ENCODE measurements around the gene PRDM1. TPM values are rescaled to one million over a fixed set of nuclear protein-coding genes. Genes with fewer than 3 reads are reported as not detected.

Gene PRDM1
- total and polyA plus RNA-seq, 5 donors from 2014 or later: 48.6 to 327 (median 70.0) TPM

DNA sequence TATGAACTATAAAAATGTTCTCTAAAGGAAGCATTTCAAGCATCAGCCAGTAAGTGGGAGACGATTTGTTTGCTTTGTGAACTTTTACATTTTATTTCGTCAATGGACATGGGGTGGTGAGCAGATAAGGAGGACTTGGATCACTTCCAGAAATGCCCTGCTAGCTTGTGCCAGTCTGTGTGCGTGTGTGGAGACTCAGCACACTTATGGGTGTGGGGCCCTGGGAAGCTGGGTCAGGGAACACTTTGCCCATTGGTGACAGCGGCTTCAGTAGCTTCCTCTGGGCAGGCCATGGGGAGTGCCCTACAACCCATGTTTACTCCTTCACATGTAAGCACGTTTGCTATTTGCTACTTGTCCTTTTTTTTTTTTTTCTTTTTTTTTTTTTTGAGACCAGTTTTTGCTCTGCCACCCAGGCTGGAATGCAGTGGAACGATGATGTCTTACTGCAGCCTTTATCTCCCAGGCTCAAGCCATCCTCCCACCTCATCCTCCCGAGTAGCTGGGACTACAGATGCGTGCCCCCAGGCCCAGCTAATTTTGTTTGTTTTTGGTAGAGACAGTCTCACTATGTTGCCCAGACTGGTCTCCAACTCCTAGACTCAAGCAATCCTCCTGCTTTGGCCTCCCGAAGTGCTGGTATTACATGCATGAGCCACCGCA is 24.2 kb downstream of the PRDM1 start:
- H3K27me3 Mint-ChIP-seq: no peaks in the 10 kb centered on the region
- DNase-seq: no peak
- H3K36me3 ChIP-seq (ENCODE audit: control insufficient read depth, insufficient read depth, low read length): peaks cover 48% of the 10 kb centered on the region
- no peaks in the 10 kb centered on the region for H3K27me3 ChIP-seq (ENCODE audit: control insufficient read depth, insufficient read depth, low read length)
- H3K9me3 ChIP-seq (ENCODE audit: control insufficient read depth in 2 of 2, low read length in 2 of 2): no peaks in the 10 kb centered on the region
- H3K9me3 Mint-ChIP-seq: peaks cover 0 to under 1% (median 0%) of the 10 kb centered on the region in 7 donors
- H3K4me3 Mint-ChIP-seq: peak overlapping the region in 2 of 4 donors; percentile 56 to 60
- H3K4me3 ChIP-seq (ENCODE audit: low read depth, low read length): no peak overlapping the region
- peaks cover 52 to 87% (median 72%) of the 10 kb centered on the region in 4 donors for H3K4me1 Mint-ChIP-seq
- ATAC-seq (ENCODE audit: low read depth in 2 of 2): no peak
- H3K27ac Mint-ChIP-seq: peak overlapping the region; percentile 18 to 76 (median 64)
- peaks cover 83% of the 10 kb centered on the region for H3K4me1 ChIP-seq (ENCODE audit: control insufficient read depth, insufficient read depth, low read length, poor library complexity, severe bottlenecking)
- peaks cover 38% of the 10 kb centered on the region for H3K36me3 Mint-ChIP-seq
- H3K27ac ChIP-seq (ENCODE audit: insufficient read depth, low read length, poor library complexity, severe bottlenecking): peak overlapping the region; percentile 43

DNA sequence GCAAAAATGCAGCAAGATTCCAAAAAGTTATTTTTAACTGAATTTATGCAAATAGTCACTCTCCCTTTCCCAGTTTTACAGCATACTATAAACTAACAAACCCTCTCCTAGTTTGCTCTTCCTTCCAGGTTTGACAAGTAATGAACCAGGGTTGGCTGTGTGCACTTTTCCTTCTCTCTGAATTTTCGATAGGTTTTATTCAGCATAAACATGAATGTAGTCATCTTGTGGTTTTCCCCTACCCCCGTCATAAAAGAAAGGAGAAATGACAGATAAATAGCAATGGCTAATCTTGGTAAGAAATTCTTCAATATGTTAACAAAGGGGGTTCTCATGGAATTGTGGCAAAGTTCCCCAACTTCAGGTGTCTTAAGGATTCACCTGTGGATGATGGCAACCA is 26.3 kb downstream of the PRDM1 start:
- DNase-seq (no peak), ATAC-seq (ENCODE audit: low read depth in 2 of 2) (peak in 1 of 2 donors; percentile 24)
- H3K4me3 Mint-ChIP-seq: peak overlapping the region; percentile 8 to 74 (median 50)
- H3K36me3 Mint-ChIP-seq: peaks cover 18% of the 10 kb centered on the region
- H3K9me3 Mint-ChIP-seq: no peaks in the 10 kb centered on the region
- no peaks in the 10 kb centered on the region for H3K27me3 Mint-ChIP-seq
- H3K9me3 ChIP-seq (ENCODE audit: control insufficient read depth in 2 of 2, low read length in 2 of 2): no peaks in the 10 kb centered on the region
- H3K36me3 ChIP-seq (ENCODE audit: control insufficient read depth, insufficient read depth, low read length): peaks cover 27% of the 10 kb centered on the region
- peak overlapping the region; percentile 32 to 81 (median 50) for H3K27ac Mint-ChIP-seq
- H3K27me3 ChIP-seq (ENCODE audit: control insufficient read depth, insufficient read depth, low read length): no peaks in the 10 kb centered on the region
- peaks cover 62 to 88% (median 74%) of the 10 kb centered on the region in 4 donors for H3K4me1 Mint-ChIP-seq
- peak overlapping the region; percentile 81 for H3K4me3 ChIP-seq (ENCODE audit: low read depth, low read length)
- H3K4me1 ChIP-seq (ENCODE audit: control insufficient read depth, insufficient read depth, low read length, poor library complexity, severe bottlenecking): peaks cover 83% of the 10 kb centered on the region
- peak overlapping the region; percentile 43 for H3K27ac ChIP-seq (ENCODE audit: insufficient read depth, low read length, poor library complexity, severe bottlenecking)

DNA sequence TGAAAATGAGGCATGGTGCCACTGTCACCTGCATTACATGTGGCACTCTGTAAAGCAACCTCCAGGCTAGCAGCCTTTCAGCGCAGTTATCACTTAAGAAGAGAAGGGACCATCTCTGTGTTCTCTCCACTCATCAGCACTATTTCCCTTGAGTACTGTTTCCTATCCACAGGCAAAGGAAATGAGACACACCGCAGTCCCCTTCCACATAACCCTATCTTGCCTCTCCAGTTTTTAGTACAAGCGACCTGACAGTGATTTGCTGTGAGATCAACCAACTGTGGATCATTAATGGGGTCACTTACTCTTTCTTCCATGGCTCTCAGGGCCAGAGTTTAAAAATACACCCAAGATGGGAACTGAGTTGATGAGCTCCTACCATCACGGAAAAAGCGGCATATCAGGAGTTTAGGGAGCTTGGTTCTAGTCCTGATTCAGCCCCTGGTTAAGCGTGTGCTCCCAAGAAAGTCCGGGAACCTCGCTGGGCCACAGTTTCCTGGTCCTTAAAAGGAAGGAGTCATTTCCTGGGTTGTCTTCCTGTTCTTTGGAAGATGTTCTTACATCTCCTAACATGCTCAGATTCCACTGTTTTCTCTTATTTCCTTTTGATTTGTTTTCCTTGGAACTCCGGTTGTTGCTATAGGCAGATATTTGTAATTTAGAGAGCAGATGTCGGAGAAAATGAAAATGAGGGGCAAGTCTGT is 27.3 kb downstream of the PRDM1 start:
- no peaks in the 10 kb centered on the region for H3K27me3 Mint-ChIP-seq

DNA sequence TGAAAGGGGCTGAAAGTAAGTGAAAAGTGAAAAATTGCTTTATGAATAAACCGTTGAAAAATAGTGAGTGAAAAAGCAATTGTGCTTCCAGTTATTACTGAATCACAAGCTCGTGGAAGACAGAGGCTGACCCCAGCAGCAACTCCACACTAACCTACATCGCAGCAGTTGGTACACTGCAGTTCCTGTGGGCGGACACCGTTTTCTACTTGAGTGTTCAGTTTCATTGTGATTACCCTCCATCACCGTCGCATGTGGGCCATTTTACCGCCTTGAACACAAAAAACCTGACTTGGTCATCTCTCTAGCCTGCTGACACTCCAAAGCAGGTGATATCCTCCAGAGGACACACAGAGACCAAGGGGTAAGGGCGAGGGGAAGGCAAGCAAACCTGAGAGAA is 28.4 kb downstream of the PRDM1 start:
- Mint-ChIP-seq H3K9me3 (no peaks in the 10 kb centered on the region), H3K4me3 (peak overlapping the region; percentile 61 to 82 (median 72)), H3K27me3 (no peaks in the 10 kb centered on the region), H3K27ac (peak overlapping the region; percentile 79 to 81 (median 80)), H3K4me1 (peaks cover 66 to 94% (median 76%) of the 10 kb centered on the region in 4 donors), H3K36me3 (peaks cover 7% of the 10 kb centered on the region)
- Histone ChIP-seq H3K4me1 (ENCODE audit: control insufficient read depth, insufficient read depth, low read length, poor library complexity, severe bottlenecking) (peaks cover 75% of the 10 kb centered on the region), H3K36me3 (ENCODE audit: control insufficient read depth, insufficient read depth, low read length) (peaks cover 7% of the 10 kb centered on the region), H3K9me3 (ENCODE audit: control insufficient read depth in 2 of 2, low read length in 2 of 2) (no peaks in the 10 kb centered on the region), H3K27ac (ENCODE audit: insufficient read depth, low read length, poor library complexity, severe bottlenecking) (peak overlapping the region; percentile 62), H3K27me3 (ENCODE audit: control insufficient read depth, insufficient read depth, low read length) (no peaks in the 10 kb centered on the region), H3K4me3 (ENCODE audit: low read depth, low read length) (peak overlapping the region; percentile 81)
- peak; percentile 44 to 49 for ATAC-seq (ENCODE audit: low read depth in 2 of 2)
- DNase-seq: peak in 1 of 3 donors; percentile 85

More for the DNA sequence above, 27.3 kb downstream of the PRDM1 start:
- DNase-seq (no peak), ATAC-seq (ENCODE audit: low read depth in 2 of 2) (no peak)
- Histone ChIP-seq H3K27me3 (ENCODE audit: control insufficient read depth, insufficient read depth, low read length) (no peaks in the 10 kb centered on the region), H3K9me3 (ENCODE audit: control insufficient read depth in 2 of 2, low read length in 2 of 2) (no peaks in the 10 kb centered on the region), H3K27ac (ENCODE audit: insufficient read depth, low read length, poor library complexity, severe bottlenecking) (peak overlapping the region; percentile 62), H3K36me3 (ENCODE audit: control insufficient read depth, insufficient read depth, low read length) (peaks cover 18% of the 10 kb centered on the region), H3K4me3 (ENCODE audit: low read depth, low read length) (peak overlapping the region; percentile 81), H3K4me1 (ENCODE audit: control insufficient read depth, insufficient read depth, low read length, poor library complexity, severe bottlenecking) (peaks cover 85% of the 10 kb centered on the region)
- Mint-ChIP-seq H3K4me3 (peak overlapping the region; percentile 41 to 61 (median 52)), H3K4me1 (peaks cover 63 to 90% (median 78%) of the 10 kb centered on the region in 4 donors), H3K36me3 (peaks cover 11% of the 10 kb centered on the region), H3K9me3 (no peaks in the 10 kb centered on the region), H3K27ac (peak overlapping the region; percentile 57 to 81 (median 74))

DNA sequence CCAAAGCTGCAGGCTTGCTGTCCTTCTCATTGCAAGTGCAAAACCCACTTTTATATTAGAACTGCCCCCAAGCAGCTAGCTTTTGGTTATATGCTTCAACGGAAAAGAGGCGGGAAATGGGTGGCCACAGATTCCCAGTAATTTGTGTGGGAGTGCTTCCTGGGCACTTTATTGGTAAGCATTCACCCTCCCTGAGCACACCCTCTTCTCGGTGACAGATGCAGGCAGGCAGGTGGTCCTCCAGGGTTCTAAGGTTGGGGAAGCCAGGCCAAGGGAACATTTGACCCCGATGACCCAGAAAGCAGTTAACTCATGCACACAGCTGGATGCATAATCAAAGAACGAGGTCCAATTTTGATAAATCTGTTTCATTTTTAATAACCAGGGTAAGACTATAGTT is 29.1 kb downstream of the PRDM1 start:
- H3K4me3 ChIP-seq (ENCODE audit: low read depth, low read length): peak overlapping the region; percentile 81
- no peaks in the 10 kb centered on the region for H3K27me3 ChIP-seq (ENCODE audit: control insufficient read depth, insufficient read depth, low read length)
- H3K9me3 Mint-ChIP-seq: no peaks in the 10 kb centered on the region
- H3K4me1 Mint-ChIP-seq: peaks cover 60 to 96% (median 78%) of the 10 kb centered on the region in 4 donors
- no peaks in the 10 kb centered on the region for H3K36me3 Mint-ChIP-seq
- ATAC-seq (ENCODE audit: low read depth in 2 of 2): no peak
- peak overlapping the region; percentile 61 to 79 (median 68) for H3K4me3 Mint-ChIP-seq
- H3K36me3 ChIP-seq (ENCODE audit: control insufficient read depth, insufficient read depth, low read length): no peaks in the 10 kb centered on the region
- H3K4me1 ChIP-seq (ENCODE audit: control insufficient read depth, insufficient read depth, low read length, poor library complexity, severe bottlenecking): peaks cover 74% of the 10 kb centered on the region
- peak overlapping the region; percentile 62 for H3K27ac ChIP-seq (ENCODE audit: insufficient read depth, low read length, poor library complexity, severe bottlenecking)
- no peaks in the 10 kb centered on the region for H3K9me3 ChIP-seq (ENCODE audit: control insufficient read depth in 2 of 2, low read length in 2 of 2)
- no peaks in the 10 kb centered on the region for H3K27me3 Mint-ChIP-seq
- H3K27ac Mint-ChIP-seq: peak overlapping the region in 2 of 3 donors; percentile 21 to 81
- no peak for DNase-seq

- H3K9me3 ChIP-seq (ENCODE audit: control insufficient read depth in 2 of 2, low read length in 2 of 2): no peaks in the 10 kb centered on the region
- H3K36me3 Mint-ChIP-seq: no peaks in the 10 kb centered on the region
- H3K4me3 Mint-ChIP-seq: peak overlapping the region in 3 of 4 donors; percentile 61 to 79 (median 72)
- DNase-seq (no peak), ATAC-seq (ENCODE audit: low read depth in 2 of 2) (no peak)
- no peaks in the 10 kb centered on the region for H3K36me3 ChIP-seq (ENCODE audit: control insufficient read depth, insufficient read depth, low read length)
- H3K9me3 Mint-ChIP-seq: no peaks in the 10 kb centered on the region
- H3K27me3 Mint-ChIP-seq: no peaks in the 10 kb centered on the region
- no peak overlapping the region for H3K27ac ChIP-seq (ENCODE audit: insufficient read depth, low read length, poor library complexity, severe bottlenecking)
- H3K4me1 ChIP-seq (ENCODE audit: control insufficient read depth, insufficient read depth, low read length, poor library complexity, severe bottlenecking): peaks cover 66% of the 10 kb centered on the region
- no peaks in the 10 kb centered on the region for H3K27me3 ChIP-seq (ENCODE audit: control insufficient read depth, insufficient read depth, low read length)
- peak overlapping the region in 1 of 3 donors; percentile 81 for H3K27ac Mint-ChIP-seq
- H3K4me1 Mint-ChIP-seq: peaks cover 56 to 88% (median 73%) of the 10 kb centered on the region in 4 donors
- H3K4me3 ChIP-seq (ENCODE audit: low read depth, low read length): peak overlapping the region; percentile 47
Observed at GRCh38 chr6:106116125-106116832, 30.1 kb downstream of the PRDM1 start.

DNA sequence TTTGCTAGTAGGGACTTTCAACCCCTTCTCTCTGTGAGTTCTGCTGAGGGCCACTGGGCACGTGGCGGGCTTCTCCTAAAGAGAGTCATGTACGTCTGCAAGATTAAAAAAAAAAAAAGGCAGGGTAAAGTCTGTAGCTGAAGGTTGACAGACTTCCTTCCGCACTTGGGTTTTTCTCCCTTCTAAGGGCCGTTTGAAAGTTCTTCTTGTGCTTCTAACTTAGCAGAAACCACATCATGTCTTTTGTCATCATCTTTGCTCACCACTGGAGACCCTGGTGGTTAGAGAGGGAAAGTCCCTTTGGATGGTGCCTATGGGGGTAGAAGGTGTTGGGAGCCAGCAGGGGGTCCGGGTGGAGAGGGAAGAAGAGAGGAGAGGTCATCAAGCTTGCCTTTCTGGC is 31.4 kb downstream of the PRDM1 start:
- Histone ChIP-seq H3K9me3 (ENCODE audit: control insufficient read depth in 2 of 2, low read length in 2 of 2) (no peaks in the 10 kb centered on the region), H3K27me3 (ENCODE audit: control insufficient read depth, insufficient read depth, low read length) (no peaks in the 10 kb centered on the region), H3K4me1 (ENCODE audit: control insufficient read depth, insufficient read depth, low read length, poor library complexity, severe bottlenecking) (peaks cover 56% of the 10 kb centered on the region), H3K27ac (ENCODE audit: insufficient read depth, low read length, poor library complexity, severe bottlenecking) (peak overlapping the region; percentile 71), H3K4me3 (ENCODE audit: low read depth, low read length) (peak overlapping the region; percentile 47), H3K36me3 (ENCODE audit: control insufficient read depth, insufficient read depth, low read length) (no peaks in the 10 kb centered on the region)
- ATAC-seq (ENCODE audit: low read depth in 2 of 2) (peak; percentile 88 to 90), DNase-seq (peak; percentile 50 to 85 (median 74))
- Mint-ChIP-seq H3K4me1 (peaks cover 45 to 75% (median 61%) of the 10 kb centered on the region in 4 donors), H3K4me3 (peak overlapping the region; percentile 60 to 77 (median 66)), H3K36me3 (no peaks in the 10 kb centered on the region), H3K27me3 (no peaks in the 10 kb centered on the region), H3K27ac (peak overlapping the region; percentile 72 to 94 (median 81)), H3K9me3 (no peaks in the 10 kb centered on the region)

Data from CD4-positive, CD25-positive, alpha-beta regulatory T cell (primary cell).